ENCODE results near the gene GMDS. TPM values are rescaled to one million over a fixed set of nuclear protein-coding genes. Genes with fewer than 3 reads are reported as not detected.

Gene GMDS
- total and polyA plus RNA-seq, 2 donors (not counting 1 experiment from before 2014, with no cell fraction given) = 11.5 to 16.4 TPM

GRCh38 chr6:1594445-1595200 lies 650.8 kb downstream of the GMDS start:
- H3K4me1 Mint-ChIP-seq = no peaks in the 10 kb centered on the region
- ChIA-PET CTCF (interaction anchor here (1.5 to 10.4 kb wide), 8 partner anchors 12 to 1045 kb away, joined by 4 to 143 read pairs (median 22); no protein-coding TSS in a partner anchor), POLR2A (no interaction called here)
- Histone ChIP-seq H3K27ac (ENCODE audit: low read length in 2 of 2) (no peak overlapping the region), H4K20me1 (ENCODE audit: control insufficient read depth, insufficient read depth, low read length, poor library complexity, severe bottlenecking) (no peaks in the 10 kb centered on the region), H3K9ac (ENCODE audit: low read length) (no peak overlapping the region), H3K27me3 (replicated peaks in 1 of 4; ENCODE audit: control extremely low read depth in 1 of 4, control insufficient read depth in 3 of 4, insufficient read depth in 4 of 4, low read length in 3 of 4) (peaks cover 0 to 30% (median 10%) of the 10 kb centered on the region in 4 experiments), H3K36me3 (replicated peaks in 1 of 2; ENCODE audit: control extremely low read depth in 1 of 2, control insufficient read depth in 1 of 2, extremely low read depth in 1 of 2, insufficient read depth in 2 of 2, low read length in 1 of 2) (no peaks in the 10 kb centered on the region), H2AFZ (ENCODE audit: insufficient read depth, low read depth, low read length, poor library complexity, severe bottlenecking) (no peak overlapping the region), H3K4me1 (ENCODE audit: control insufficient read depth in 2 of 2, insufficient read depth in 2 of 2, low read length in 2 of 2) (peaks cover 3 to 5% of the 10 kb centered on the region in 2 donors), H3K4me3 (ENCODE audit: control extremely low read depth in 1 of 5, extremely low read depth in 1 of 5, insufficient read depth in 1 of 5, low read depth in 2 of 5, low read length in 4 of 5) (no peak overlapping the region), H3K4me2 (replicated peaks; ENCODE audit: low read depth, low read length, poor library complexity, severe bottlenecking) (no peak overlapping the region), H3K9me3 (ENCODE audit: control extremely low read depth in 1 of 3, control insufficient read depth in 2 of 3, insufficient read depth in 1 of 3, low read length in 2 of 3) (no peaks in the 10 kb centered on the region), H3K79me2 (ENCODE audit: control insufficient read depth, insufficient read depth, low read length) (no peaks in the 10 kb centered on the region)
- TF ChIP-seq, protein P1, sequence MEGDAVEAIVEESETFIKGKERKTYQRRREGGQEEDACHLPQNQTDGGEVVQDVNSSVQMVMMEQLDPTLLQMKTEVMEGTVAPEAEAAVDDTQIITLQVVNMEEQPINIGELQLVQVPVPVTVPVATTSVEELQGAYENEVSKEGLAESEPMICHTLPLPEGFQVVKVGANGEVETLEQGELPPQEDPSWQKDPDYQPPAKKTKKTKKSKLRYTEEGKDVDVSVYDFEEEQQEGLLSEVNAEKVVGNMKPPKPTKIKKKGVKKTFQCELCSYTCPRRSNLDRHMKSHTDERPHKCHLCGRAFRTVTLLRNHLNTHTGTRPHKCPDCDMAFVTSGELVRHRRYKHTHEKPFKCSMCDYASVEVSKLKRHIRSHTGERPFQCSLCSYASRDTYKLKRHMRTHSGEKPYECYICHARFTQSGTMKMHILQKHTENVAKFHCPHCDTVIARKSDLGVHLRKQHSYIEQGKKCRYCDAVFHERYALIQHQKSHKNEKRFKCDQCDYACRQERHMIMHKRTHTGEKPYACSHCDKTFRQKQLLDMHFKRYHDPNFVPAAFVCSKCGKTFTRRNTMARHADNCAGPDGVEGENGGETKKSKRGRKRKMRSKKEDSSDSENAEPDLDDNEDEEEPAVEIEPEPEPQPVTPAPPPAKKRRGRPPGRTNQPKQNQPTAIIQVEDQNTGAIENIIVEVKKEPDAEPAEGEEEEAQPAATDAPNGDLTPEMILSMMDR (IDR thresholded peaks at IDR 0.05) = no peak
- TF ChIP-seq EZH2 (IDR thresholded peaks at IDR 0.05; ENCODE audit: borderline replicate concordance, insufficient read depth, low read depth, low read length, poor library complexity, severe bottlenecking) = no peak
- H3K4me3 Mint-ChIP-seq = no peak overlapping the region
- ATAC-seq (ENCODE audit: low read depth) (no peak), DNase-seq (no peak)
- H3K27ac Mint-ChIP-seq = no peak overlapping the region
- peaks cover 47% of the 10 kb centered on the region for H3K27me3 Mint-ChIP-seq
- 84% methylated on average over 32 of the region's 33 CpGs for WGBS (ENCODE audit: insufficient coverage)
- intact Hi-C loops (cut with micrococcal nuclease) = no loop called here
- no peaks in the 10 kb centered on the region for H3K9me3 Mint-ChIP-seq (ENCODE audit: insufficient read depth)

- Histone ChIP-seq H2AFZ (ENCODE audit: insufficient read depth, low read depth, low read length, poor library complexity, severe bottlenecking) (no peak overlapping the region), H3K79me2 (ENCODE audit: control insufficient read depth, insufficient read depth, low read length) (no peaks in the 10 kb centered on the region)
- CTCF ChIA-PET = interaction anchor here (1.3 to 10.4 kb wide), 3 partner anchors 16 to 1092 kb away, joined by 4 to 143 read pairs (median 5); no protein-coding TSS in a partner anchor
Observed at GRCh38 chr6:1593958-1594314, 651.5 kb downstream of the GMDS start.

More at GRCh38 chr6:1593958-1594314, 651.5 kb downstream of the GMDS start:
- Mint-ChIP-seq H3K9me3 (ENCODE audit: insufficient read depth) (no peaks in the 10 kb centered on the region), H3K27me3 (peaks cover 49% of the 10 kb centered on the region), H3K4me3 (no peak overlapping the region), H3K27ac (no peak overlapping the region), H3K4me1 (no peaks in the 10 kb centered on the region)
- Histone ChIP-seq H3K4me3 (ENCODE audit: control extremely low read depth in 1 of 5, extremely low read depth in 1 of 5, insufficient read depth in 1 of 5, low read depth in 2 of 5, low read length in 4 of 5) (no peak overlapping the region), H3K27me3 (replicated peaks in 1 of 4; ENCODE audit: control extremely low read depth in 1 of 4, control insufficient read depth in 3 of 4, insufficient read depth in 4 of 4, low read length in 3 of 4) (peaks cover 0 to 33% (median 10%) of the 10 kb centered on the region in 4 experiments), H4K20me1 (ENCODE audit: control insufficient read depth, insufficient read depth, low read length, poor library complexity, severe bottlenecking) (no peaks in the 10 kb centered on the region), H3K9ac (ENCODE audit: low read length) (no peak overlapping the region), H3K9me3 (ENCODE audit: control extremely low read depth in 1 of 3, control insufficient read depth in 2 of 3, insufficient read depth in 1 of 3, low read length in 2 of 3) (no peaks in the 10 kb centered on the region), H3K4me1 (ENCODE audit: control insufficient read depth in 2 of 2, insufficient read depth in 2 of 2, low read length in 2 of 2) (peaks cover 3 to 5% of the 10 kb centered on the region in 2 donors), H3K27ac (ENCODE audit: low read length in 2 of 2) (no peak overlapping the region), H3K36me3 (replicated peaks in 1 of 2; ENCODE audit: control extremely low read depth in 1 of 2, control insufficient read depth in 1 of 2, extremely low read depth in 1 of 2, insufficient read depth in 2 of 2, low read length in 1 of 2) (no peaks in the 10 kb centered on the region), H3K4me2 (replicated peaks; ENCODE audit: low read depth, low read length, poor library complexity, severe bottlenecking) (no peak overlapping the region)
- intact Hi-C loops (cut with micrococcal nuclease) = no loop called here
- 79% methylated on average over 22 of the region's 22 CpGs for WGBS (ENCODE audit: insufficient coverage)
- DNase-seq (no peak), ATAC-seq (ENCODE audit: low read depth) (no peak)
- TF ChIP-seq, protein P1 (IDR thresholded peaks at IDR 0.05) = no peak
- TF ChIP-seq EZH2 (IDR thresholded peaks at IDR 0.05; ENCODE audit: borderline replicate concordance, insufficient read depth, low read depth, low read length, poor library complexity, severe bottlenecking) = no peak
- POLR2A ChIA-PET = no interaction called here
